ENCODE data around the gene MFAP3L.

Gene MFAP3L

DNA sequence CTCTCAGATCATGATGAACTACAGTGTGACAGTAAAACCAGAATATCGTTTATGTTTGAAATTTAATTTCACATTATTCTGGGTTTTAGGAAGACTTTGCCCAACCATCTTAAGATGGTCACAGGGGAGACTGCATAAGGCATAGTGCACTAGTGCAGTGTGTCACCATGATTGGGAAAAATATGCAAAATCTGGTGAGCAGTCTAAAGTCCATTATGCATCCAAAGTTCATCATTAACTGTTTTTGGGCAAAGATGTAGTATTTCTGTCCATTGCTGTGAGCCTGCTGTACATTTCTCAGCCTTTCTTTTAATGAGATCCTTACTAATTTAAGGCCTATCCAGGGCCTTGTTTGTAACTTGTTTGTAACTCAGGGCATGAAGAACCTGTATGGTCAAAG is 11.3 kb upstream of the MFAP3L start:
- Histone ChIP-seq H3K9ac (ENCODE audit: low read depth, low read length) (no peak overlapping the region), H3K4me1 (ENCODE audit: insufficient read depth, low read length) (no peaks in the 10 kb centered on the region), H3K36me3 (ENCODE audit: insufficient read depth, low read length) (no peaks in the 10 kb centered on the region), H3K9me3 (ENCODE audit: control insufficient read depth, insufficient read depth, low read length) (no peaks in the 10 kb centered on the region)

- no peak overlapping the region for H3K9ac ChIP-seq (ENCODE audit: low read depth, low read length)
- H3K9me3 ChIP-seq (ENCODE audit: control insufficient read depth, insufficient read depth, low read length), result no peaks in the 10 kb centered on the region
- H3K4me1 ChIP-seq (ENCODE audit: insufficient read depth, low read length), result no peaks in the 10 kb centered on the region
- H3K36me3 ChIP-seq (ENCODE audit: insufficient read depth, low read length), result no peaks in the 10 kb centered on the region
Measured at GRCh38 chr4:170035845-170036244, 9.7 kb upstream of the MFAP3L start.

- H3K4me1 ChIP-seq (ENCODE audit: insufficient read depth, low read length), result no peaks in the 10 kb centered on the region
- no peaks in the 10 kb centered on the region for H3K36me3 ChIP-seq (ENCODE audit: insufficient read depth, low read length)
- no peak overlapping the region for H3K9ac ChIP-seq (ENCODE audit: low read depth, low read length)
Measured at GRCh38 chr4:170035231-170035630, 9.0 kb upstream of the MFAP3L start.

GRCh38 chr4:170033999-170034398 is 7.8 kb upstream of the MFAP3L start:
- Histone ChIP-seq H3K4me1 (ENCODE audit: insufficient read depth, low read length) (no peaks in the 10 kb centered on the region), H3K9ac (ENCODE audit: low read depth, low read length) (no peak overlapping the region), H3K9me3 (ENCODE audit: control insufficient read depth, insufficient read depth, low read length) (no peaks in the 10 kb centered on the region), H3K36me3 (ENCODE audit: insufficient read depth, low read length) (no peaks in the 10 kb centered on the region)

More at GRCh38 chr4:170035231-170035630, 9.0 kb upstream of the MFAP3L start:
- no peaks in the 10 kb centered on the region for H3K9me3 ChIP-seq (ENCODE audit: control insufficient read depth, insufficient read depth, low read length)

- H3K9ac ChIP-seq (ENCODE audit: low read depth, low read length), result no peak overlapping the region
- no peaks in the 10 kb centered on the region for H3K36me3 ChIP-seq (ENCODE audit: insufficient read depth, low read length)
- H3K4me1 ChIP-seq (ENCODE audit: insufficient read depth, low read length), result no peaks in the 10 kb centered on the region
- no peaks in the 10 kb centered on the region for H3K9me3 ChIP-seq (ENCODE audit: control insufficient read depth, insufficient read depth, low read length)
Measured at GRCh38 chr4:170030121-170030520, 3.9 kb upstream of the MFAP3L start.

GRCh38 chr4:170027181-170027829 is 1.1 kb upstream of the MFAP3L start:
- Histone ChIP-seq H3K4me1 (ENCODE audit: insufficient read depth, low read length) (peaks cover 5% of the 10 kb centered on the region; the same call in 1 of the 2 replicates), H3K9me3 (ENCODE audit: control insufficient read depth, insufficient read depth, low read length) (no peaks in the 10 kb centered on the region), H3K36me3 (ENCODE audit: insufficient read depth, low read length) (no peaks in the 10 kb centered on the region; the same call in 1 of the 2 replicates), H3K9ac (ENCODE audit: low read depth, low read length) (peak overlapping the region; percentile 97)

DNA sequence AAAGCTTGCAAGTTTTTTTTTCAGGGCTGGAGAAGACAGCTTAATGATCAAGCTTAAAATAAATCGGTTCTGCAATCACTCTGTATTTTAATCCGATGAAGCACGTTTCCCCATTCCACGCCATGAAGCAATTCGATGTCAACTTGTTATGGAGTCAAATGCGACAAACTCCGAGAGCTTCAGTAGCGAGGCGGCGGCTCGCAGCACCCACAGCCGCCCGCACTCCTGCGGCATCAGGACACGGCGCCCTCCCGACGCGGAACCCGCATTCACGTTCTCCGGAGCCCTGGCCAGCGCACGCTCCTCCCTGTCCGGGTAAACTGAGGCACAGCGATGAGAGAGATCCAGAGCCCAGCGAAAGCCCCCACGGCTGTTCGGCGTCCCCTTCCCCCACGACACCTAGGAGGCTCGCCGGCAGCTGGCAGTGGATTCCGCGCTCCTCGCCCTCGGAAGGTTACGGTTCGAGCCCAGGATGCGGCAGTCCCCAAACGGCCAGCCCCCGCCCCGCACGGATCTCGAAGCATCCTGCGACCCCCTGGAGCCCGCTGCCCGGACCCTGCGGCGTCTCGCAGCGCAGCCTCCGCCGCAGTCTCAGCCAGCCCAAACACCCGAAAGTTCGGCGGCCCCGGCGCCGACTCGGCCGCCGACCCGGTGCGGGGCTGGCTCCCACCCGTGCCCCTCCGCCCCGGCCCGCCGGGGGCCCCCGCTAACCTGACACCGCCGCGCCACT is 507 bp downstream of the MFAP3L start:
- Histone ChIP-seq H3K36me3 (ENCODE audit: insufficient read depth, low read length) (no peaks in the 10 kb centered on the region; the same call in 1 of the 2 replicates), H3K9me3 (ENCODE audit: control insufficient read depth, insufficient read depth, low read length) (no peaks in the 10 kb centered on the region), H3K9ac (ENCODE audit: low read depth, low read length) (peak overlapping the region; percentile 97), H3K4me1 (ENCODE audit: insufficient read depth, low read length) (peaks cover 5% of the 10 kb centered on the region; the same call in 1 of the 2 replicates)

DNA sequence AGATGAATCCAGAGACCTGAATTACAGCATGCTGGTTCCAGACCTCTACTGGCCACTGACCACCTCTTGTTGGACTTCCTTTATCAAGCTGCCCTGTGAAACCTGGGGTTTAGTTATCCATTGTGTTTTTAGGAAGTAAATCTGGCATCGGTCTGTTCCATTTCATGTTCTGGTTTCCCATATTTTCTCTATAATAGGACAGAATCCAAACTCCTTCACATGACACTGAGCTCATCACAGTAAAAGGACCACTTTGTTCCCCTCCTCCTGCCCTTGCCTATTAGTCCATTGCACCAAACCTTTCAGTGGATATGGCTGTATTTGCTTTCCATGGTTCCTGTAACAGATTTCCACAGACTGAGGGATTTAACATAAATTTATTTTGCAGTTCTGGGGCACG is 4.0 kb downstream of the MFAP3L start:
- H3K9me3 ChIP-seq (ENCODE audit: control insufficient read depth, insufficient read depth, low read length), result no peaks in the 10 kb centered on the region
- H3K36me3 ChIP-seq (ENCODE audit: insufficient read depth, low read length), result no peaks in the 10 kb centered on the region; the same call in 1 of the 2 replicates

DNA sequence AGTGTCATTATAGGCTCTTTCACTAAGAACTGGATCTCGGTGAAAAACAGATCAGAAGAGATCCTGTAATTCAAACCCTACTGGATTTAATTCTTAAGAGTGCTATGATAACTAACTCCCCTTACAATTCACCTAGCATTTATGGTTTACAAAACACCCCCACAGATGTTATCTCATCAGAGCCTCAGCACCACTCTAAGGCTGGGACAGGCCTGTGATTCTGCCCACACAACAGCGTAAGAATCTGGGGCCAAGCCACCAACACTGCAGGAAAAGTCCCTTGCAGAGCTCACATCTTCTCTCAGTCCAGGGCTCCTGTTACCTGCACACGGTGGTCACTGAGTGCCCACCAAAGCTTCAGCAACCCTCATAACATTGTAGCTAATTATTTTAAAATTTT is 8.9 kb downstream of the MFAP3L start:
- Histone ChIP-seq H3K9ac (ENCODE audit: low read depth, low read length) (no peak overlapping the region), H3K36me3 (ENCODE audit: insufficient read depth, low read length) (no peaks in the 10 kb centered on the region), H3K4me1 (ENCODE audit: insufficient read depth, low read length) (no peaks in the 10 kb centered on the region), H3K9me3 (ENCODE audit: control insufficient read depth, insufficient read depth, low read length) (no peaks in the 10 kb centered on the region)

More for the DNA sequence above, 4.0 kb downstream of the MFAP3L start:
- peaks cover 5% of the 10 kb centered on the region; the same call in 1 of the 2 replicates for H3K4me1 ChIP-seq (ENCODE audit: insufficient read depth, low read length)
- no peak overlapping the region for H3K9ac ChIP-seq (ENCODE audit: low read depth, low read length)

DNA sequence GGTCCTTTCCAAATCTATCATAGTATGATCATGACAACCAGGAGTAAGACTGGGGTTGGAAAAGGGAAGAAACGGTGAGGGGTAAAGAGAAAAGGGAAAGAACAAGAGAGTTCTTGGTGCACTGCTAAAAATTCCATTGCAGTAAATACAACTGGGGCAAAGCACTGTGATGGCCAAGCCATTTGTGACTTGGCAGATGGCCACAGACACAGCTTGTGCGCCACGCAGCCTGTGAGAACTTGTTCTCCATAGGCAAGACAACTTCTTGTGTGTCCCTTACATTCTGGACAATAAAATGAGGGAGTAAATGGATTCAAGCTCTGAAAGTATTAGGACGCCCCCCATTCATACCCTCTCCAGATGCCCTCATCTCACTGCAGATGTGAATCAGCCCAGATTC is 10.9 kb downstream of the MFAP3L start:
- Histone ChIP-seq H3K36me3 (ENCODE audit: insufficient read depth, low read length) (no peaks in the 10 kb centered on the region), H3K9me3 (ENCODE audit: control insufficient read depth, insufficient read depth, low read length) (no peaks in the 10 kb centered on the region; the same call in 1 of the 2 replicates), H3K9ac (ENCODE audit: low read depth, low read length) (no peak overlapping the region), H3K4me1 (ENCODE audit: insufficient read depth, low read length) (no peaks in the 10 kb centered on the region)

DNA sequence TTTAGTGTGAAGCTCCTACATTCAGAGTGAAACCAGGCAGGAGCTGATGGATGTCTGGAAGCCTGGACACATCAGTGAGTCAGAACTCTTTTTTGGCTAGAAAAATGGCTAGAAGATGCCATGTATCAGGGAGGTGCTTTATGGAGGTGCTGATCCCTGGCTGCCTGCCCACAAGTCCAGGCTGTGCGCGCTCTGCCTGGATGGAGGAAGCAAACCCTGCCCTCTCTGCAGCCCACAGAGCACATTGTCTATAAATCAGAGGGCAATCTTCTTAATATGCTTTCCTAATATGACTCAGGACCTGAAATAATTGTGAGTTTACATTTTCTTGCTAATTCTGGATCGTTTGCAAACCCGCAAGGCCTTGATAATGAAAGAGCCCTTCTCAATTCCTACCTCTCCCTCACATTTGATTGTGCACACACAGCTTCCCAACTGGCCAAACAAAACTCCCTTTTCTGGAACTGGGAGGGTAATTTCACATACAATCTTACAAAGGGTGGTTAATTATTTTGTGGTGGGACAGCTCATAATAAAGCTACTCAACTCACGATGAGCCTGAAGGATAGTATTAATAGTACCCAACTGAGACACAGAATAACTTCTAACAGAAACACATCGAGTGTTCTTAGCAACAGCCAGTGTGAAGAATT is 11.7 kb downstream of the MFAP3L start:
- Histone ChIP-seq H3K9ac (ENCODE audit: low read depth, low read length) (no peak overlapping the region), H3K9me3 (ENCODE audit: control insufficient read depth, insufficient read depth, low read length) (no peaks in the 10 kb centered on the region; the same call in 1 of the 2 replicates), H3K4me1 (ENCODE audit: insufficient read depth, low read length) (no peaks in the 10 kb centered on the region), H3K36me3 (ENCODE audit: insufficient read depth, low read length) (no peaks in the 10 kb centered on the region)

DNA sequence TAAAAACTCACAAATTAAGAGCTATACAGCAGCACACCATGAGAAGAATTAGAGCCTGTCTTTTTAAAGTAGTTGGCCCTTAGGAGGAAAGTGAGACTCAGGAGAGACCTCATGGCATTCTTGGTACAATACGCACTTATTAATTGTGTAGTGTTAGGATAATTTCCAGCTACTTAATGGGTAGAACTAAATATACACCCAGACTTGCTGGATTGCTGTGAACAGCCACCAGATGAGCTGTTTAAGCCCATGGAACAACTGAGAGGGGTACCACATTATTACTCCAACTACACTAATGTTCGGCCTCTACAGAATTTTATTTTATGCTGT is 13.6 kb downstream of the MFAP3L start:
- no peak overlapping the region for H3K9ac ChIP-seq (ENCODE audit: low read depth, low read length)
- H3K9me3 ChIP-seq (ENCODE audit: control insufficient read depth, insufficient read depth, low read length), result no peaks in the 10 kb centered on the region; the same call in 1 of the 2 replicates
- H3K36me3 ChIP-seq (ENCODE audit: insufficient read depth, low read length), result no peaks in the 10 kb centered on the region
- no peaks in the 10 kb centered on the region for H3K4me1 ChIP-seq (ENCODE audit: insufficient read depth, low read length)

- no peaks in the 10 kb centered on the region; the same call in 1 of the 2 replicates for H3K9me3 ChIP-seq (ENCODE audit: control insufficient read depth, insufficient read depth, low read length)
- H3K9ac ChIP-seq (ENCODE audit: low read depth, low read length), result no peak overlapping the region
- H3K4me1 ChIP-seq (ENCODE audit: insufficient read depth, low read length), result no peaks in the 10 kb centered on the region
- no peaks in the 10 kb centered on the region for H3K36me3 ChIP-seq (ENCODE audit: insufficient read depth, low read length)
Measured at GRCh38 chr4:170011921-170012628, 14.1 kb downstream of the MFAP3L start.

- Histone ChIP-seq H3K9me3 (ENCODE audit: control insufficient read depth, insufficient read depth, low read length) (no peaks in the 10 kb centered on the region; the same call in 1 of the 2 replicates), H3K4me1 (ENCODE audit: insufficient read depth, low read length) (peaks cover 9% of the 10 kb centered on the region; the same call in 1 of the 2 replicates), H3K9ac (ENCODE audit: low read depth, low read length) (no peak overlapping the region), H3K36me3 (ENCODE audit: insufficient read depth, low read length) (no peaks in the 10 kb centered on the region)
Measured at GRCh38 chr4:170009291-170009690, 16.9 kb downstream of the MFAP3L start.

Measured in ES-I3 (cell line).